ENCODE data around the gene MARS1. TPM values are rescaled to one million over a fixed set of nuclear protein-coding genes. Genes with fewer than 3 reads are reported as not detected.

MARS1 gene
- total RNA-seq, 1 donor from 2014 or later: 71.2 TPM

DNA sequence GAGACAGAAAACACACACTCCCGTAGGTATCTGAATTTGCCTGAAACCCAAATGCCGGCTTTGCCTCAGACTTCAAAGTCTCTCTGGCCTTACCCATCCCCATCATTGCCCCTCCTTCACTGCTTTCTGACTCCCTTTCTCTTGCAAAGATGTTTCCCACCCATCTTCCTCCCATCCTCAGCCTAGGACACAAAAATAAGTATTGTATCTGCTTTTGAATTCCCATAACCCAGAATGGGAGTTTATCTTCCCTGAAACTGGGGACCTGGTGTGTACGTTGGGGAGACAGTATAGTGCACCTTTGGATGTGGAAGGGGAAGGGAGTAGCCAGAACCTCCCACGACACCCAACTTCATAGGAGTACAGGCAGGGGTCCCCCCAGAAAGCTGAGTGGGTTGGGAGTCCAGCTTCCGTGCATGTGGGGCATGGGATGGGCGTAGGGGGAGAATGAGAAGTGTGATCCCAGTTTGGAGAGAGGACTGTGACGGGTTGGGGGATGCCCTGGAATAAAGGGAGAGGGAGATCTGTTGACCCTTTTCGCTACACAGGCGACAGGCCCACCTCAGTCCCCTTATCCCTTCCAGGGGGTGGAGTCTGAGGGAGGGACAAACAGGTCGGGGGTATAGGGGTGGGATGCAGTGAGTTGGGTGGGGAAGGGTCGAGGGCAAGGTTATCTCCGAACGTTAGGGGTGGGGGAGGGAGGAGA lies 61.5 kb downstream of the MARS1 start:
- no peaks in the 10 kb centered on the region for H3K9me3 ChIP-seq
- H3K36me3 ChIP-seq: no peaks in the 10 kb centered on the region
- peaks cover 34% of the 10 kb centered on the region for H3K4me1 ChIP-seq
- intact Hi-C loops (cut with DNase I): no loop called here
- peak overlapping the region; percentile 43 to 47 for H3K4me3 ChIP-seq
- DNase-seq (ENCODE audit: extremely low spot score in 2 of 2): no peak
- no peak for TF ChIP-seq POLR2A (IDR thresholded peaks at IDR 0.05)
- no peak for TF ChIP-seq CTCF (IDR thresholded peaks at IDR 0.05)
- TF ChIP-seq POLR2AphosphoS5 (IDR thresholded peaks at IDR 0.05; ENCODE audit: insufficient read depth in 1 of 2, low read depth in 1 of 2): no peak
- no peaks in the 10 kb centered on the region for H3K27me3 ChIP-seq
- no peak overlapping the region for H3K27ac ChIP-seq

GRCh38 chr12:57549909-57550640 lies 62.2 kb downstream of the MARS1 start, which contains the start of gene KIF5A:
Gene KIF5A (plus strand): TSS chr12:57550044. CDS start chr12:57550272, 228 bp downstream.
- no peaks in the 10 kb centered on the region for H3K36me3 ChIP-seq
- intact Hi-C loops (cut with DNase I): no loop called here
- no peaks in the 10 kb centered on the region for H3K27me3 ChIP-seq
- H3K9me3 ChIP-seq: no peaks in the 10 kb centered on the region
- H3K4me1 ChIP-seq: peaks cover 27% of the 10 kb centered on the region
- TF ChIP-seq POLR2A (IDR thresholded peaks at IDR 0.05): no peak
- TF ChIP-seq POLR2AphosphoS5 (IDR thresholded peaks at IDR 0.05; ENCODE audit: insufficient read depth in 1 of 2, low read depth in 1 of 2): peak in 1 of 2 donors; percentile 22
- no peak for TF ChIP-seq CTCF (IDR thresholded peaks at IDR 0.05)
- DNase-seq (ENCODE audit: extremely low spot score in 2 of 2): no peak
- H3K27ac ChIP-seq: no peak within 1 kb of the TSS
- H3K4me3 ChIP-seq: peak within 1 kb of the TSS; percentile 43 to 47

DNA sequence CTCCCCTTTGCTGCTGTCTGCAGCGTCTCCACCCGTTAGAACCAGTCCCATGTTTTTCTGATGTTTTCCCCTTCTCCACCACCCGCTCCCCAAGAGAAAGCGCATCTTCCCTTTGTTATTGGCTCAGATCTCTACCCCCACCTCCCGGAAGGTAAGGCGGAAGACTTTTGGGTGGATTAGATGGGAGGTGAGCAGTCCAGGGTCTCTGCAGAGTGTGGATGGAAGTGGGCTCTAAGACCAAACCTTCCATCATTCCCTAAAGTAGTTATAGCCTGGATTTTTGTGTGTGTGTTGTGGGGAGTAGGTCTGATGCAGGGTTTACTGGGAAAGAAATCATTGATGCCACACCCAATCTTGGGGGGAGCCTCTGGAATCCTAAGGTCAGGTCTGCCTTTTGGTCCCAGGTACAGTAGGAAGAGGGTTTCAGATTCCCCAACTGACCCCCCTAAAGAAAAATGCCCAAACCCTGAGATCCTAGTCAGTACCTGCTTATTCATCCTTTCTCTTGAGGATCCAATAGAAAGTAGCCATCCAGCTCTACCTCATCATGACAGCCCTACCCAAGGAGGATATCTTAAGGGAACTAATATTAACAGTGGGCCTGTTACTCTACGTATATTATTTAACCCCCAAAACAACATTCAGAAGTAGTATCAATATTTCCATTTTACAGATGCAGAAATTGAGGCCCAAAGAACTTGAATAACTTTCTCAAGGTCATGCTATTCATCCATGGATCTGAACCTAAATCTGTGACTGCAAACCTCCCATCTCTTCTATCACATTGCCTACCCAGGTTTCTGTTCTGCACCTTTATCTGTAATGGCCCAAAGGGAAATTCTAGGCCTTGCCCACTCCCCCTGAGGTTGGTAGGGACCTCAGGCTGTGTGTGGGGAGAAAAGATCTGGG lies 63.0 kb downstream of the MARS1 start:
- TF ChIP-seq CTCF (IDR thresholded peaks at IDR 0.05) (no peak), POLR2AphosphoS5 (IDR thresholded peaks at IDR 0.05; ENCODE audit: insufficient read depth in 1 of 2, low read depth in 1 of 2) (no peak), POLR2A (IDR thresholded peaks at IDR 0.05) (no peak)
- Histone ChIP-seq H3K27ac (no peak overlapping the region), H3K4me3 (peak overlapping the region; percentile 43 to 47), H3K4me1 (peaks cover 18% of the 10 kb centered on the region), H3K9me3 (no peaks in the 10 kb centered on the region), H3K36me3 (no peaks in the 10 kb centered on the region), H3K27me3 (no peaks in the 10 kb centered on the region)
- DNase-seq (ENCODE audit: extremely low spot score in 2 of 2): no peak
- intact Hi-C loops (cut with DNase I): no loop called here

DNA sequence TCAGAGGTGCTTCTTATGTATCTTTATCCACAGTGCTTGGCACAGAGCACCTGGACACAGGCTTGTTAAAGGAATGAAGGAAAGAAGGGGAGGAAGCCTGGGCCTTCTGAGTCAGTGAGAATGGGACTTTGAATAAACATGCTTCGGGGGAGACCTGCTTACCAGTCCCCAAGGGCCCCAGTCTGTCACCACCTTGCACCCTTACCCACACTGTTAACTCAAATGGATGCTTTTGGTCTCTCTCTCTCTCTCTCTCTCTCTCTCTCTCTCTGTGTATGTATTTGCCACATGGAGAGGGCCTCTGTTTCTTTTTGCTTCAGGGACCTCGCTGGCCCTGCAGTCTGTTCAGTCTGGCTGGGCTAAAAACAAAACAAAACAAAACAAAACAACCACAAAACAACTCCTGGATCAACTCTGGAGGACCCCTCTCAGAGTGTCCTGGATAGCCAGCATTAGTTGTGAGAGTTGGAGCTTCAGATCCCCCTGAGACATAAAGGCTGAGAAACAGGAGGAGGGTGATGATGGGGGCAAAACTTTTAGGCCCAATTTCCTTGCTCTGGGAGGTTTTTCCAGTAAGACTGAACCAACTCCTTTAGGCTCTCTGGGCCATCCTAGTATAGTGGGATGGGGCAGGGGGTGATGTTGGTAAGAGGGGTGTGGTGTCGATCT lies 63.9 kb downstream of the MARS1 start:
- Histone ChIP-seq H3K27me3 (no peaks in the 10 kb centered on the region), H3K9me3 (no peaks in the 10 kb centered on the region), H3K4me1 (peaks cover 13% of the 10 kb centered on the region), H3K27ac (no peak overlapping the region), H3K36me3 (no peaks in the 10 kb centered on the region), H3K4me3 (no peak overlapping the region)
- no peak for DNase-seq (ENCODE audit: extremely low spot score in 2 of 2)
- intact Hi-C loops (cut with DNase I): no loop called here
- TF ChIP-seq CTCF (IDR thresholded peaks at IDR 0.05): no peak
- no peak for TF ChIP-seq POLR2A (IDR thresholded peaks at IDR 0.05)
- no peak for TF ChIP-seq POLR2AphosphoS5 (IDR thresholded peaks at IDR 0.05; ENCODE audit: insufficient read depth in 1 of 2, low read depth in 1 of 2)

All from vagina (tissue), 2 donors.